ENCODE data around the gene AOPEP.

Gene AOPEP

DNA sequence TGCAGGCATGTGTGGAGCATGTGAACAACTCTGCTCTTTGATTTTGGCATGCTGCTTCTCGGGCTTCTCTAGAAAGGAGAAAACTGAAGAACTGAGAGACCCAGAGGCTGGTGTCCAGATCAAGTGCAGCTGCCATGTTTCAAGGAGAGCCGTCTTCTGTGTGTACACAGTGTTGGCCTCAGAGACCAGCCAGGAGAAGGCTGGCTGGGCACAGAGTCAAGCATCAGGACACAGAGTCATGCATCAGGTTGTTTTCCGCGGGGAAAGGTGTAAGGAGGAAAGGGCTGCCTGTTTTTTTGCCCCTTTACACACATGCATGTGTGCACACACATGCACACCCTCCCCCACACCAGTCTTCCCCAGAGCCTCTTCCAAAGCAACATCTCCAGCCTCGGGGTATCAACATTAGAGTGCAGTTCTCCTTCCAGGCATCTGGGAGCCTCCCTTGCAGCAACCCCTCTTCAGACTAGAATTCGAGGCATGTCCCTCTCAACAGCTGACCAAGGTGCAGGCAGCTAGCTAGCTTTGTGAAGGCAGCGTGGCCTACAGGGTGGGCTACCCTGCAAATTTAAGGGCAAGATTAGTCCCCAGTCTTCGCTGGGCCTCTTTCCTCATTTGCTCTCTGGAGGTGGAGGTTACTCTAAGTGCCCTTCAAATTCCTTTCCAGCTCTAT, 180.9 kb downstream of the AOPEP start:
- no peak overlapping the region for H2AFZ ChIP-seq (ENCODE audit: low read depth, low read length)
- no peak overlapping the region for H3K27ac ChIP-seq (ENCODE audit: low read length)
- H3K79me2 ChIP-seq (ENCODE audit: low read length) = no peaks in the 10 kb centered on the region
- TF ChIP-seq EZH2phosphoT487 (IDR thresholded peaks at IDR 0.05; ENCODE audit: low read depth) = no peak
- TF ChIP-seq, protein P1, sequence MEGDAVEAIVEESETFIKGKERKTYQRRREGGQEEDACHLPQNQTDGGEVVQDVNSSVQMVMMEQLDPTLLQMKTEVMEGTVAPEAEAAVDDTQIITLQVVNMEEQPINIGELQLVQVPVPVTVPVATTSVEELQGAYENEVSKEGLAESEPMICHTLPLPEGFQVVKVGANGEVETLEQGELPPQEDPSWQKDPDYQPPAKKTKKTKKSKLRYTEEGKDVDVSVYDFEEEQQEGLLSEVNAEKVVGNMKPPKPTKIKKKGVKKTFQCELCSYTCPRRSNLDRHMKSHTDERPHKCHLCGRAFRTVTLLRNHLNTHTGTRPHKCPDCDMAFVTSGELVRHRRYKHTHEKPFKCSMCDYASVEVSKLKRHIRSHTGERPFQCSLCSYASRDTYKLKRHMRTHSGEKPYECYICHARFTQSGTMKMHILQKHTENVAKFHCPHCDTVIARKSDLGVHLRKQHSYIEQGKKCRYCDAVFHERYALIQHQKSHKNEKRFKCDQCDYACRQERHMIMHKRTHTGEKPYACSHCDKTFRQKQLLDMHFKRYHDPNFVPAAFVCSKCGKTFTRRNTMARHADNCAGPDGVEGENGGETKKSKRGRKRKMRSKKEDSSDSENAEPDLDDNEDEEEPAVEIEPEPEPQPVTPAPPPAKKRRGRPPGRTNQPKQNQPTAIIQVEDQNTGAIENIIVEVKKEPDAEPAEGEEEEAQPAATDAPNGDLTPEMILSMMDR (IDR thresholded peaks at IDR 0.05; ENCODE audit: low read depth, low read length) = no peak
- H3K4me2 ChIP-seq (ENCODE audit: low read length) = no peak overlapping the region
- H3K9me3 ChIP-seq (ENCODE audit: insufficient read depth, low read length) = no peaks in the 10 kb centered on the region
- no peak overlapping the region for H3K9ac ChIP-seq (ENCODE audit: low read length)
- no peak overlapping the region for H3K4me3 ChIP-seq (ENCODE audit: low read length)
- no peaks in the 10 kb centered on the region for H3K27me3 ChIP-seq (ENCODE audit: low read depth, low read length)
- no peaks in the 10 kb centered on the region for H4K20me1 ChIP-seq (ENCODE audit: insufficient read depth, low read length)
- H3K4me1 ChIP-seq (ENCODE audit: low read length) = no peaks in the 10 kb centered on the region
- no peaks in the 10 kb centered on the region for H3K36me3 ChIP-seq (replicated peaks; ENCODE audit: low read depth, low read length)

DNA sequence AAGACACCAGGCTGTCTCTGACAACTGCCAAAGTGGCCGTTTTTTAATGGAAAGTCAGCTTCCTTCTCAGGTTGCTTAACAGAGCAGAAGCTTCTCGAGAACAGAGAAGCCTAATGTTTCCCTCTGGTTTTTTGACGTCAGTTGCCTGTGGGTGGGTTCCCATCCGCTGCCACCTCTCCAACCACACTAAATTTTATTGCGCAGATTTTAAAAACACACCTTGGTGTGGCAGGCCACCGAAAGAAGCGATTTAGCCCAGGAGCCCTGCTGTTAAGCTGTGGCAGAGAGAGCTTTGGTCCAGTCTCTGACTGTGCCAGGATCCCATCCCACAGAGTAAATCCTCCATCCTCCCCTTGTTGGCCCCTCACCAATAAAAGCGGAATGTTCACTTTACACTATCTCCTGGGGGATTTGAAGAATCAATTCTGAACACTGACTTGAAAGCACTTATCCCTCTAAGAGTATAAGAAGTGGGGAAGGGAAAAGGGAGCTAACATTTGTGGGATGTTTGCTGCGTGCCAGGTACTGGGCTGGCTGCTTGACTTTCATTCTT, 181.6 kb downstream of the AOPEP start:
- no peak overlapping the region for H2AFZ ChIP-seq (ENCODE audit: low read depth, low read length)
- H3K4me3 ChIP-seq (ENCODE audit: low read length) = no peak overlapping the region
- no peaks in the 10 kb centered on the region for H3K9me3 ChIP-seq (ENCODE audit: insufficient read depth, low read length)
- H3K36me3 ChIP-seq (replicated peaks; ENCODE audit: low read depth, low read length) = no peaks in the 10 kb centered on the region
- H3K4me1 ChIP-seq (ENCODE audit: low read length) = no peaks in the 10 kb centered on the region
- no peak for TF ChIP-seq EZH2phosphoT487 (IDR thresholded peaks at IDR 0.05; ENCODE audit: low read depth)
- TF ChIP-seq, protein P1 (IDR thresholded peaks at IDR 0.05; ENCODE audit: low read depth, low read length) = no peak
- no peak overlapping the region for H3K9ac ChIP-seq (ENCODE audit: low read length)
- no peak overlapping the region for H3K27ac ChIP-seq (ENCODE audit: low read length)
- H3K79me2 ChIP-seq (ENCODE audit: low read length) = no peaks in the 10 kb centered on the region
- no peaks in the 10 kb centered on the region for H3K27me3 ChIP-seq (ENCODE audit: low read depth, low read length)
- no peak overlapping the region for H3K4me2 ChIP-seq (ENCODE audit: low read length)
- H4K20me1 ChIP-seq (ENCODE audit: insufficient read depth, low read length) = no peaks in the 10 kb centered on the region

DNA sequence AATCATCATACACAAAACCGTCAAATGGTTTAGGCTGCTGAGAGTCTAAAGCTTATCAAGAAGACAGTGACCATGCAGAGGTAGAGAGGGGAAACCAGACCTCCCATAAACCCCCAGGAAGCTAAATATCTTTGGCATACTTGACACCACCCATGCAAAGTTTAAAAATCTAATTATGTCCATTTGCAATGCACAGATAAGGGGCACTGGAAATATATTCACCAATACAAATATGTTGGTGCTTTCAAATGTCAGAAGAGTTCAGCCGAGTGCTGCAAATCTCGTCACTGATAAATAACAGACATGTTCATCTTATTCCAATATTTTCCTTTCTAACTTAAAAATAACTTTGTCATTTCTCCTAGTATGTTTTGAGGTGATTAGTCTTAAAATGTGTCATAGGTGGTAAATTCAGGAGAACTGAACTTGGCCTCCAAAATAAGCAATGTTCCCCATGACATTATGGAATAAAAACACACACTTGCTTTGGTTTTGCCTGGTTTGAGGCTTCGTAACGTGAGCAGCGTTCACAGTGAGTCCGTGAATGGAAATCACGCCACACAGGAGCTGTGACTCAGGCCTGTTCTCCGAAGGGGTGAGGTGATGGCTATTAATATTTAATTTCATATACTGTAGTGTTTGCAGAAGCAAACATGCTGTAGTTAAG, 182.2 kb downstream of the AOPEP start:
- H3K36me3 ChIP-seq (replicated peaks; ENCODE audit: low read depth, low read length) = no peaks in the 10 kb centered on the region
- H3K27me3 ChIP-seq (ENCODE audit: low read depth, low read length) = no peaks in the 10 kb centered on the region
- H3K27ac ChIP-seq (ENCODE audit: low read length) = no peak overlapping the region
- no peaks in the 10 kb centered on the region for H3K4me1 ChIP-seq (ENCODE audit: low read length)
- no peaks in the 10 kb centered on the region for H3K9me3 ChIP-seq (ENCODE audit: insufficient read depth, low read length)
- no peaks in the 10 kb centered on the region for H4K20me1 ChIP-seq (ENCODE audit: insufficient read depth, low read length)
- no peak overlapping the region for H2AFZ ChIP-seq (ENCODE audit: low read depth, low read length)
- no peaks in the 10 kb centered on the region for H3K79me2 ChIP-seq (ENCODE audit: low read length)
- no peak overlapping the region for H3K4me2 ChIP-seq (ENCODE audit: low read length)
- no peak overlapping the region for H3K4me3 ChIP-seq (ENCODE audit: low read length)
- TF ChIP-seq, protein P1 (IDR thresholded peaks at IDR 0.05; ENCODE audit: low read depth, low read length) = no peak
- TF ChIP-seq EZH2phosphoT487 (IDR thresholded peaks at IDR 0.05; ENCODE audit: low read depth) = no peak
- H3K9ac ChIP-seq (ENCODE audit: low read length) = no peak overlapping the region

DNA sequence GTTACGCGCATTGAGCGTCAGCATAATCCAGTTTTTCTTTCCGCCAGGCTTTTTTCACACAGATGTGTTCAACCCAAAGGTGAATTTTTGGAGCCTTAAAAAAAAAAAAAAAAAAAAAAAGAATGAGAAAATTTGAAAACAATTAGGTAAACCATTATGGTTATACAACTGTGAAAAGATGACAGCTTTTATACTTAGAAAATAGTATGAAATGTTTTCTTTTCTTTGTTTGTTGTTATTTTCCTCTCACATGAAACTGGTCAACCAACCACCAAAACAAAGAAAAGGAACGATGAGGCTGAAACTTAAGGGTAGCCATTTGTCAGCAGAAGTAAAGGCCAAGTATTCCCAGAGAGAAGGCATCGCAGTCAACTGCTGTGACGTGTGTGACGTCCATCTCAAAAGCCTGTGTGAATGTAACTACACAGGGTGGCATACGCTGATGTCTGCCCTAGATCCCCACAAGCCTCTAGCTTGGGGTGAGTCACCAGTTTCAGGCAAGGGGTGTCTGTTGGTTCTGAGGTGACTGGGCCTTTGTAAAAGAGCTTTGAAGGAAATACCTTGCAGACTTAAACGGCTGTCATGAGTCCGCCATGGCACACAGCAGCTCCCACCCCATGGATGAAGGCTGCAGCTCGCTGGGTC, 182.9 kb downstream of the AOPEP start:
- Histone ChIP-seq H3K79me2 (ENCODE audit: low read length) (no peaks in the 10 kb centered on the region), H3K4me1 (ENCODE audit: low read length) (no peaks in the 10 kb centered on the region), H4K20me1 (ENCODE audit: insufficient read depth, low read length) (no peaks in the 10 kb centered on the region), H3K27me3 (ENCODE audit: low read depth, low read length) (no peaks in the 10 kb centered on the region), H3K9me3 (ENCODE audit: insufficient read depth, low read length) (no peaks in the 10 kb centered on the region), H3K27ac (ENCODE audit: low read length) (no peak overlapping the region), H3K36me3 (replicated peaks; ENCODE audit: low read depth, low read length) (no peaks in the 10 kb centered on the region), H2AFZ (ENCODE audit: low read depth, low read length) (no peak overlapping the region), H3K4me3 (ENCODE audit: low read length) (no peak overlapping the region), H3K9ac (ENCODE audit: low read length) (no peak overlapping the region), H3K4me2 (ENCODE audit: low read length) (no peak overlapping the region)
- no peak for TF ChIP-seq EZH2phosphoT487 (IDR thresholded peaks at IDR 0.05; ENCODE audit: low read depth)
- TF ChIP-seq, protein P1 (IDR thresholded peaks at IDR 0.05; ENCODE audit: low read depth, low read length) = no peak

All from OCI-LY3 (cell line).